EH (cell line): ENCODE measurements around the gene RAPGEF5.

Source experiments
- DNase-seq: peaks from one replicate; pipeline ENCODE4 v3.0.0-alpha.2; 2015; ENCODE audit warnings: low read depth

RAPGEF5 gene

GRCh38 chr7:22189230-22189629 lies 167.7 kb downstream of the RAPGEF5 start:
- no peak for DNase-seq

GRCh38 chr7:22187691-22188348 lies 169.1 kb downstream of the RAPGEF5 start:
- DNase-seq = no peak

GRCh38 chr7:22185559-22185958 lies 171.4 kb downstream of the RAPGEF5 start:
- no peak for DNase-seq

- no peak for DNase-seq
These were observed 172.3 kb downstream of the RAPGEF5 start for GRCh38 chr7:22184549-22185199.

GRCh38 chr7:22183522-22184280 lies 173.3 kb downstream of the RAPGEF5 start:
- DNase-seq = no peak

GRCh38 chr7:22182149-22182548 lies 174.8 kb downstream of the RAPGEF5 start:
- no peak for DNase-seq

GRCh38 chr7:22181663-22182062 lies 175.3 kb downstream of the RAPGEF5 start:
- DNase-seq = no peak

- DNase-seq = no peak
These were observed 177.5 kb downstream of the RAPGEF5 start for GRCh38 chr7:22179442-22179879.

GRCh38 chr7:22178735-22179134 lies 178.2 kb downstream of the RAPGEF5 start:
- no peak for DNase-seq

- no peak for DNase-seq
These were observed 180.1 kb downstream of the RAPGEF5 start for GRCh38 chr7:22176791-22177412.

GRCh38 chr7:22174574-22174953 lies 182.4 kb downstream of the RAPGEF5 start:
- no peak for DNase-seq

GRCh38 chr7:22173685-22174573 lies 183.0 kb downstream of the RAPGEF5 start:
- no peak for DNase-seq

GRCh38 chr7:22168129-22168634 lies 188.8 kb downstream of the RAPGEF5 start:
- no peak for DNase-seq

GRCh38 chr7:22167482-22167881 lies 189.5 kb downstream of the RAPGEF5 start:
- DNase-seq = no peak

- DNase-seq = no peak
These were observed 190.0 kb downstream of the RAPGEF5 start for GRCh38 chr7:22166928-22167327.

- no peak for DNase-seq
These were observed 197.6 kb downstream of the RAPGEF5 start for GRCh38 chr7:22159341-22159740.

GRCh38 chr7:22157552-22157951 lies 199.4 kb downstream of the RAPGEF5 start:
- no peak for DNase-seq

- peak; percentile 71 for DNase-seq
These were observed 200.7 kb downstream of the RAPGEF5 start for GRCh38 chr7:22156205-22156604.

- DNase-seq = no peak
These were observed 202.8 kb downstream of the RAPGEF5 start for GRCh38 chr7:22154143-22154529.

GRCh38 chr7:22153432-22154142 lies 203.4 kb downstream of the RAPGEF5 start:
- DNase-seq = no peak

- DNase-seq = no peak
These were observed 204.3 kb downstream of the RAPGEF5 start for GRCh38 chr7:22152690-22153089.
